ENCODE results near the gene ASPSCR1. TPM values are rescaled to one million over a fixed set of nuclear protein-coding genes. Genes with fewer than 3 reads are reported as not detected.

ASPSCR1 gene
- total RNA-seq, 1 donor from 2014 or later, result 31.5 TPM

DNA sequence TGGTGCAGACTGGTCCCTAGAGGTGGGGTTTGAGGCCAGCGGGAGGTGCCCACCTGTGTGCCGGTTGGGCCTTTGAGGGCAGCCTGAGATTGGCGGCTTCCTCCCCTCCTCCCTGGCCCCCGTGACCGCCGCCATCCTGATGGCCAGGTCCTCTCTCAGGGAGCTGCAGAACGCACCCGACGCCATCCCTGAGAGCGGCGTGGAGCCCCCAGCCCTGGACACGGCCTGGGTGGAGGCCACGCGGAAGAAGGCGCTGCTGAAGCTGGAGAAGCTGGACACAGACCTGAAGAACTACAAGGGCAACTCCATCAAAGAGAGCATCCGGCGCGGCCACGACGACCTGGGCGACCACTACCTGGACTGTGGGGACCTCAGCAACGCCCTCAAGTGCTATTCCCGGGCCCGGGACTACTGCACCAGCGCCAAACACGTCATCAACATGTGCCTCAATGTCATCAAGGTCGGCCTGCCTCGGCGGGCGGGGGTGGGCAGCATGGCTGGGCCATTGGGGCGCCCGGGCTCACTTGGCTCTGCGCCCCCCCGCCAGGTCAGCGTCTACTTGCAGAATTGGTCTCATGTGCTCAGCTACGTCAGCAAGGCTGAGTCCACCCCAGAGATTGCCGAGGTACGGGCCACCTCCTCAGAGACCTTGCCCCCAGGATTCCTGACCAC lies 77.1 kb downstream of the ASPSCR1 start:
- DNase-seq (ENCODE audit: low spot score), result no peak

DNA sequence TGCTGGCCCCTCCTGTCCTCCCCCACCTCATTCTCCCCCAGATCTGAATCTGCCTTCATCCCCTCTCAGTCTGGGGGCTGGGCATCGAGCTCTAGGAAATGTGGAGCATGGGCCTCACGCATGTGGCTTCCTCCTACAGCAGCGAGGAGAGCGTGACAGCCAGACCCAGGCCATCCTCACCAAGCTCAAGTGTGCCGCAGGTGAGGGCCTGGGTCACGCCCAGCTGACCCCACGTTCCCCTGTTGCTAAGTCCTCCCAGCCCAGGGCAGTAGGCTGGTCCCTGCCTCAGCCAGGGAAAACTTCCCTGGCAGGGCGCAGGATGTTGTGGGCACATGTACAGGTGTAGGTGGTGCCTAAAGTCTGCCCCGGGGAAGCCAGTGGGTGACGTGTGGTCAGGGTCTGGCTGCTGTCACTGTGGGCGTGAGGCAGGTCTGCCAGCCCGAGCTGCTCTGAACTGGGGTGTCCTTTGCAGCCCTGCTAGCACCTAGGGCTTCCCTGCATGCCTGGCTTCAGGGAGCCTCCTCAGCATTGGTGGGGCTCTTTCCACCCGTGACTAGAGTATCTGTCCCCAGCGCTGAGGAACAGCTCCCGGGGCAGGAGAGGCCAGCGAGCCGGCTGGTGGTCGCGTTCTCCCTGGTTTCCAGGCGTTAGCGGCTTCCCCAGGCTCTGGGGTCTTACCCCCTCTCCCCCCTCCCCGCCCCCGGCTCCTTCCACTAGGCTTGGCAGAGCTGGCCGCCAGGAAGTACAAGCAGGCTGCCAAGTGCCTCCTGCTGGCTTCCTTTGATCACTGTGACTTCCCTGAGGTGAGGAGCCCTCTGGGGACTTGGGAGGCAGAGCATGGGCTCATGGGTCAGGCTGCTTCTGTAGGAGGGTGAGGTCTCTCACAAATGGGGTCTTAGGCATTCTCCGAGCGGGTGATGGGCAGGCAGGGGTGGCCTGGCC lies 77.9 kb downstream of the ASPSCR1 start:
- DNase-seq (ENCODE audit: low spot score), result no peak

DNA sequence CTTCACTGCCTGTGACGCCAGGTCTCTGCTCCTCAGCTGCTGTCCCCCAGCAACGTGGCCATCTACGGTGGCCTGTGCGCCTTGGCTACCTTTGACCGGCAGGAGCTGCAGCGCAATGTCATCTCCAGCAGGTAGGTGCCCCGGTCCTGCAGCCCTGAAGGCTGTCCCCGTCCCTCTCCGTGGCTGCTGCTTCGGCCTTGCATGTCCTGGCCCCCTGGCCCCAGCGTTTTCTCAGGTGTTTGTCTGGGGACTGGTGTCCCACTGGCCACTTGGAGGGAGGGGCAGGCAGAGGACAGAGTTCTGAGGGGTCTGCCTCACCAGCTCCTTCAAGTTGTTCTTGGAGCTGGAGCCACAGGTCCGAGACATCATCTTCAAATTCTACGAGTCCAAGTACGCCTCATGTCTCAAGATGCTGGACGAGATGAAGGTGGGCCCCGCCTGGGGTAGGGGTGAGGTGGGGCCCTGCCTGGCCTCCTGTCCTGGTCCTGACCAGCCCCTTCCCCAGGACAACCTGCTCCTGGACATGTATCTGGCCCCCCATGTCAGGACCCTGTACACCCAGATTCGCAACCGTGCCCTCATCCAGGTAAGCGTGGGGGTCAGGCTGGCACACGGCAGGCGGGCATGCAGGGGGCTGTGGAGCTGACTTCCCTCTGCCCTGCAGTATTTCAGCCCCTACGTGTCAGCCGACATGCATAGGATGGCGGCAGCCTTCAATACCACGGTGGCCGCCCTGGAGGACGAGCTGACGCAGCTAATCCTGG lies 78.7 kb downstream of the ASPSCR1 start:
- DNase-seq (ENCODE audit: low spot score), result no peak

GRCh38 chr17:82056729-82057621 lies 79.5 kb downstream of the ASPSCR1 start:
- no peak for DNase-seq (ENCODE audit: low spot score)

- DNase-seq (ENCODE audit: low spot score), result no peak
Measured at GRCh38 chr17:82058230-82058854, 80.9 kb downstream of the ASPSCR1 start.

DNA sequence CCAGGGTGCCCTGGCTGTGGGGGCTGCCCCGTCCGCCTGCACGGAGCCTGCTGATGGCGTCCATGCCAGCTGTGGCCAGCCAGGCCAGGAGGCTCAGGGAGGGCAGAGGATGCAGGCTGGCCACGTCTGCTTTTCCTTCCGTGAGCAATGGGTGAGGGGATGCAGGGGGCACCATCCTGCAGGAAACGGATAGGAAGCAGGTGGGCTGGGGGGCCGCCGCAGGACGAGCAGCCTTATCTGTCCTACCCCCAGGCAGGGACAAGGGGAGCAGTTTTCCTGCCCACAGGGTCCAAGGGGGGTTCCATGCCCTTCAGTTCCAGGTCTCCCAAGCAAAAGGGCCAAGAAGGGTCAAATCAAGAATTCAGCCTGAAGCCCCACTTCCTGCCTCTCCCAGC lies 81.4 kb downstream of the ASPSCR1 start:
- no peak for DNase-seq (ENCODE audit: low spot score)

DNA sequence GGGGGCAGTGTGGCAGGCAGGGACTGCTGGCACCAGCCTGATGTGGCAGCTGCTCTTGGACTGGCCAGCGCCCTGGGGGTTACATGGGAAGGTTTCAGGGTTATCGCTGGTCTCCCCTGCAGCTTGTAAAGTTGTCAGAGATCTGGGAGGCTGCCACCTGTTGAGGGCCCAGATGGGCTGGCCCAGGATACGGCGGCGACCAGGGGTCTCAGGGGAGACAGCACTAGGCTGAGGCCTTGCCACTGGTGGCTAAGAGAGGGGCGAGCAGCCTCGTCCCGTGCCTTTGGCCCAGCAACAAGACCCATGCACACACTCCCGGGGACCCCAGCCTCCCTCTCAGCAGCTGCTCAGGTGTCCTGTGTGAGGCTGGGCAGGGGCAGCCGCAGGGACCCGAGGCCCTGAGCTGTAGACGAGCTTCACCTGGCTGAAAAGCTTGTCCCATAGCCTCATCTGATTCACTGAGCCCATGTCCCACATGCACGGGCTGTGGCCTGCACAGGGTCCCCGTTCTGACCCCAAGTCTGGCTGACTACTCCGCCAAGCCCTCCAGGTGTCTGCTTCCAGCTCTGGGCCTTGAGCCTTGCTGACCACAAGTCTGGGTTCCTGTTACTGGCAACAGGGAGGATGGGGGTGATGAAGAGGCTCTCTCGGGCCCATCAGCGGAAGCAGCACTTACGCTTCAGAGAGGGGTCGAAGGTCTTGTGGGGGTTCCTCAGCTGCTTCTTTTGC lies 82.0 kb downstream of the ASPSCR1 start:
- DNase-seq (ENCODE audit: low spot score), result no peak

DNA sequence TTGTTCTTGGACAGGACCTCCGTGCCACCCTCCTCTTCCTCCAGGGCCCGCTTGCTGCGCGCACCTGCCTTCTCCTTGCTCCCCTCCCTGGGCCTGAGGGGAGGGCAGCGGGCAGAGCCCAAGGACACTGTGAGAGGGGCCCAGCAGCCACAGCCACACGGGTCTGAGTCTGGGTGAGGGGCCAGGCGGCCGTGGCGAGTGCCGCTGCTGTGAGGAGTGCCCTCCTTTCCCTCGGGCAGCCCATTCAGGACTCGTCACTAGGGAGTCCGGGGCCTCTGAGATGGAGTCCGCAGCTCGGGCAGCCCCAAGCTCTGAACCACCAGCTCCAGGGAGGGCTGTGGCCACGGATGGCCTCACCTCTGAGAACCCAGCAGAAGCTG lies 82.6 kb downstream of the ASPSCR1 start:
- DNase-seq (ENCODE audit: low spot score), result no peak

DNA sequence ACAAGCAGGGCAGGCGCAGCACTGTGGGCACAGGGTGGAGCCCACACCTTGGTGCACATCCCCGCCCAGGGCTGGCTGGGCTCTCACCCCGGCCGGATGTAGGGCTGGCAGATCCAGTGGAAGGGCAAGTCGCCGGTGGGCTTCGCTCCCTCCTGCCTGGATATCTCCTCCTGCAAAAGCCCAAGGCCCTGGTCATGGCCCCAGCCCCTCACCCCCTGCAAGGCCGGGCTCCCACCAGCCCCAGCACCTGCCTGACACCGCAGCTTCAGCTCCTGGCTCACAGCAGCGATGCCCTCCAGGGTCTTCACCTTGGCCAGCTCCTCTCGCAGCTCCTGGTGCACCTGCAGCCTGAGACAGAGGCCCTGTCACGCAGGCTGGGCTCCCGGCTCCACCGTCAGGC lies 83.2 kb downstream of the ASPSCR1 start:
- DNase-seq (ENCODE audit: low spot score), result no peak

DNA sequence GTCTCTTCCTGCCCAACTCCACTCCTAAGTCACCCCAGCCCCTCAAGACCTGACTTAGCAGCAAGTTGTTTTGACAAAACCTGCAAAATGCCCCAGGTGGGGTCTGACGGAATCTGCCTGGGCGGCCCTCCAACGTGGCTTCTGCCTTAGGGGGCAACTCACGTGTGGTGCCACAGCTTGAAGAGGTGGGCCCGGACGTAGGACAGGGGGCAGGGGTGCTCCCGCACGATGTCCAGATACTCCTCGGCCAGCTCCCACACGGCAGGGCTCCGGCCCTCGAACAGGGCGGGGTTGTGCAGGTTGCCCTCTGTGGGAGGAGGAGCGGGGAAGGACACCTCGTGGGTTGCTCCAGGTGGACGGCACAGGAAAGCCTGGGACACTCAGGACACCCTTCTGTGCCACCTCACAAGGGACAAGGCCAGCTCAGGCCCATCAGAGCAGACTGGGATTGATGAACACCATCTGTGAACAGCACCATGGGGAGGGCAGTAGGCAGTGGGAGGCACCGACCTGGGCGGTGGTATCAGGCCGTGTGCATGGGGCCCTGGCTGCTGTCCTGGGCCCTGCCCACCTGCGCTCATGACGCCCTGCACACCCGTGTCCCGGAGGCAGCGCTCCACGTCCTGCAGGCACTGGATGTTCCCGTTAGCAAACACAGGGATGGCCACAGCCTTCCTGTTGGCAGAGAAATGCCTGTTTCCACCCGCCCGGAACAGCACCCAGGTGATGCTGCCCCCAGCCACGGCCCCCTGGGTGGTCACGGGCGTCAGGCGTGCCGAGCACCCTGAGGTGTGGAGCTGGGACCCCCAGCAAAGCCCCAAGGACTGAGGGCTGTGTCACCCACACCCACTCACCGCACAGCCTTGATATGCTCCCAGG lies 83.9 kb downstream of the ASPSCR1 start:
- DNase-seq (ENCODE audit: low spot score), result no peak

DNA sequence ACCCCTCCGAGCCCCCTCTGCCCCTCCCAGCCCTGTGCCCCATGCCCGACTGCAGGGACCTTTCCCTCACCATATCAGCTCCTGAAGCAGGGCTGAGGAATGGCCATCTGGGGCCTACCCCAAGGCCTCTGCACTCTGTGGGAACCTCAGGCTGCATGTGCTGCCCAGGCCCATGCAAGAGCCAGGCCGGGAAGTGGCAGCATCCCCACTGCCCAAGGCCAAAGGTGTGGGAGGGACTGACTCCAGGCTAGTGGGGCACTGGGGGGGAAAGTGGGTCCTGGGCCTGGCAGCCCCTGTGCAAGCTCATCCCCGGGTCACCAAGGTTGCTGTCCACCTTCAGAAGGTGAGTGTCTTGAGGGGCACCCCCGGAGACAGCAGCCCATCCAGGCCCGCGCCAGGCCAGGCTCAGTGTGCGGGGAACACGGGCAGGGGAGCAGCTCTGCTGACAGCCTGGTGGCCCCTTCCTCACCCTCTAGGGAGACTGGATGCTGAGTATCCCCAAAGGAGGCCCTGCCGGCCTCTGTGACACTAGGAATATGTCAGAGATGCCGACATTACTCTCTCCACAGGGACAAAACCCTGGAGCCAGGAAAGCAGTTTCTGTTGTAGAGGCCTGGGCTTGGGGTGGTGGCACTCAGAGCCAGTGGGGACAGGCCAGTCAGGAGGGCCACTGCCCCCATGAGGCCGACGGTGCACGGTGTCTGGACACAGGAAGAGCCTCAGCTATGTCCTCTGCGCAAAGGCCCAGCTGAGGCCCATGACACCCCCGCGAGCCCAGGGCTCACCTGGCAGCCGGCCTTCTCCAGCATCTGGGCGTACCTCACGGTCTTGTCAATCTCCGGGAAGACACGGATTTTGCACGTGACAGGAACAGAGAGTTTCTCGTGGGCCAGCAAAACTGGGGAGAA lies 84.9 kb downstream of the ASPSCR1 start:
- no peak for DNase-seq (ENCODE audit: low spot score)

- no peak for DNase-seq (ENCODE audit: low spot score)
Measured at GRCh38 chr17:82062984-82063368, 85.5 kb downstream of the ASPSCR1 start.

- no peak for DNase-seq (ENCODE audit: low spot score)
Measured at GRCh38 chr17:82063424-82064415, 86.3 kb downstream of the ASPSCR1 start.

GRCh38 chr17:82064433-82065192 lies 87.2 kb downstream of the ASPSCR1 start:
- DNase-seq (ENCODE audit: low spot score), result no peak

- DNase-seq (ENCODE audit: low spot score), result no peak
Measured at GRCh38 chr17:82065193-82065637, 87.8 kb downstream of the ASPSCR1 start.

Data from mesenteric fat pad (tissue), 1 donor.